Smooth muscle cell (in vitro differentiated cells): Measurements from ENCODE around the gene PARL. TPM values are rescaled to one million over a fixed set of nuclear protein-coding genes. Genes with fewer than 3 reads are reported as not detected.

Experiments used
- DNase-seq: peaks from one replicate; lab custom pipeline; 2025; ENCODE audit not compliant: unreplicated experiment; lab: John Stamatoyannopoulos, UW
- H2AFZ ChIP-seq: fragments of 200-600 bp; sonication (generic); 2 replicates; pipeline ENCODE4 v1.6.0; 2016; ENCODE audit warnings: antibody characterized with exemption, low read depth, mild to moderate bottlenecking
- H3F3A ChIP-seq: fragments of 200-600 bp; sonication (generic); 2 replicates; pipeline ENCODE4 v1.6.0; 2017; ENCODE audit warnings: antibody characterized with exemption, low read depth
- H3K27ac ChIP-seq: fragments of 200-600 bp; sonication (generic); 2 replicates; pipeline ENCODE4 v1.5.1; 2016; ENCODE audit warnings: low read depth, mild to moderate bottlenecking
- H3K27me3 ChIP-seq: fragments of 200-600 bp; sonication (generic); 2 replicates; pipeline ENCODE4 v1.6.1; 2016; ENCODE audit warnings: low read depth, mild to moderate bottlenecking
- H3K36me3 ChIP-seq: fragments of 200-600 bp; sonication (generic); 2 replicates; pipeline ENCODE4 v1.5.1; 2016; ENCODE audit warnings: low read depth
- H3K4me1 ChIP-seq: fragments of 200-600 bp; sonication (generic); 2 replicates; pipeline ENCODE4 v1.5.1; 2016; ENCODE audit warnings: low read depth
- H3K4me2 ChIP-seq: fragments of 200-600 bp; sonication (generic); 2 replicates; pipeline ENCODE4 v1.6.0; 2016; ENCODE audit warnings: mild to moderate bottlenecking
- H3K4me3 ChIP-seq: fragments of 200-600 bp; sonication (generic); 2 replicates; pipeline ENCODE4 v1.5.1; 2016; ENCODE audit warnings: mild to moderate bottlenecking
- H3K79me2 ChIP-seq: fragments of 200-600 bp; sonication (generic); 2 replicates; pipeline ENCODE4 v1.6.0; 2016; ENCODE audit warnings: low read depth, mild to moderate bottlenecking
- H3K9ac ChIP-seq: fragments of 200-600 bp; sonication (generic); 2 replicates; pipeline ENCODE4 v1.6.0; 2016; ENCODE audit warnings: low read depth
- H3K9me3 ChIP-seq: fragments of 200-600 bp; sonication (generic); replicated peaks from 2 replicates; pipeline ENCODE4 v1.5.1; 2016; ENCODE audit warnings: low read depth
- H4K20me1 ChIP-seq: fragments of 200-600 bp; sonication (generic); 2 replicates; pipeline ENCODE4 v1.6.0; 2016; ENCODE audit warnings: low read depth
- CTCF ChIP-seq: fragments of 200-600 bp; sonication (generic); IDR thresholded peaks from 2 replicates; pipeline ENCODE4 v1.5.1; 2017; ENCODE audit warnings: borderline replicate concordance, mild to moderate bottlenecking, antibody characterized with exemption; ENCODE audit not compliant: insufficient read depth, poor library complexity, severe bottlenecking
- WGBS: methylation state at CpG from one replicate; pipeline ENCODE4 v1.1.7; 2016; ENCODE audit warnings: low lambda C conversion rate; 5-methylcytosine and 5-hydroxymethylcytosine counted together
- polyA plus RNA-seq: library from polyadenylated mRNA; unstranded; fragments of >200 nt; fragmentation: Nextera tagmentation; extraction: Ambion mirVana; gene quantifications from 2 replicates; pipeline ENCODE4 v1.2.1, GENCODE V29; 2016
- total RNA-seq: library from RNA; depleted of rRNA; stranded (reverse); fragments of >200 nt; gene quantifications from 2 replicates; pipeline ENCODE4 v1.2.3, GENCODE V29; 2014

PARL gene
- total and polyA plus RNA-seq, 2 experiments from 2014 or later, result 53.7 to 79.3 TPM

- no peak for DNase-seq
- no peak overlapping the region for H3K9ac ChIP-seq
- H3K27me3 ChIP-seq, result peaks cover 13% of the 10 kb centered on the region
- no peak for TF ChIP-seq CTCF
- no peaks in the 10 kb centered on the region for H3K79me2 ChIP-seq
- H3K36me3 ChIP-seq, result no peaks in the 10 kb centered on the region
- WGBS, result 93% methylated on average over 9 of the region's 9 CpGs
- H2AFZ ChIP-seq, result no peak overlapping the region
- no peak overlapping the region for H3K27ac ChIP-seq
- no peaks in the 10 kb centered on the region for H3F3A ChIP-seq
- no peak overlapping the region for H3K4me2 ChIP-seq
- no peaks in the 10 kb centered on the region for H3K4me1 ChIP-seq
- H3K9me3 ChIP-seq, result no peaks in the 10 kb centered on the region
- no peaks in the 10 kb centered on the region for H4K20me1 ChIP-seq
- no peak overlapping the region for H3K4me3 ChIP-seq
Observed at GRCh38 chr3:183892610-183893214, 8.0 kb upstream of the PARL start.

GRCh38 chr3:183885766-183886165 is 1.1 kb upstream of the PARL start:
- no peaks in the 10 kb centered on the region for H3K36me3 ChIP-seq
- DNase-seq, result no peak
- H3K79me2 ChIP-seq, result peaks cover 37% of the 10 kb centered on the region
- no peak overlapping the region for H3K9ac ChIP-seq
- no peak overlapping the region for H2AFZ ChIP-seq
- H3K27ac ChIP-seq, result no peak overlapping the region
- WGBS, result 97% methylated on average over 10 of the region's 10 CpGs
- H3K27me3 ChIP-seq, result peaks cover 14% of the 10 kb centered on the region
- peaks cover 20% of the 10 kb centered on the region for H4K20me1 ChIP-seq
- peaks cover 15% of the 10 kb centered on the region for H3K4me1 ChIP-seq
- no peak overlapping the region for H3K4me3 ChIP-seq
- no peaks in the 10 kb centered on the region for H3F3A ChIP-seq
- TF ChIP-seq CTCF, result no peak
- no peak overlapping the region for H3K4me2 ChIP-seq
- H3K9me3 ChIP-seq, result no peaks in the 10 kb centered on the region

- H3K27me3 ChIP-seq, result peaks cover 6% of the 10 kb centered on the region
- no peak for DNase-seq
- peaks cover 37% of the 10 kb centered on the region for H4K20me1 ChIP-seq
- no peaks in the 10 kb centered on the region for H3K36me3 ChIP-seq
- H3K4me2 ChIP-seq, result peak overlapping the region; percentile 92
- no peak for TF ChIP-seq CTCF
- H3K4me3 ChIP-seq, result peak overlapping the region; percentile 82
- no peaks in the 10 kb centered on the region for H3F3A ChIP-seq
- H3K4me1 ChIP-seq, result peaks cover 15% of the 10 kb centered on the region
- peak overlapping the region; percentile 36 for H3K27ac ChIP-seq
- peaks cover 54% of the 10 kb centered on the region for H3K79me2 ChIP-seq
- no peaks in the 10 kb centered on the region for H3K9me3 ChIP-seq
- H3K9ac ChIP-seq, result peak overlapping the region; percentile 82
- WGBS, result 4% methylated on average over 9 of the region's 9 CpGs
- peak overlapping the region; percentile 85 for H2AFZ ChIP-seq
Observed at GRCh38 chr3:183884097-183884426, 618 bp downstream of the PARL start.
